HG03469 (cell line): ENCODE data around the gene FPR2.
"Not testable (repeated sequence)": the region's sequence is repeated elsewhere in the genome, so short reads cannot be mapped to it uniquely, and the experiment has no call there.

Experiments
- ATAC-seq: cut with Tn5 transposase; IDR thresholded peaks from one replicate; pipeline ENCODE4 v1.9.1; 2021; ENCODE audit warnings: mild to moderate bottlenecking, moderate library complexity, moderate number of reproducible peaks; ENCODE audit not compliant: unreplicated experiment

Gene FPR2, protein sequence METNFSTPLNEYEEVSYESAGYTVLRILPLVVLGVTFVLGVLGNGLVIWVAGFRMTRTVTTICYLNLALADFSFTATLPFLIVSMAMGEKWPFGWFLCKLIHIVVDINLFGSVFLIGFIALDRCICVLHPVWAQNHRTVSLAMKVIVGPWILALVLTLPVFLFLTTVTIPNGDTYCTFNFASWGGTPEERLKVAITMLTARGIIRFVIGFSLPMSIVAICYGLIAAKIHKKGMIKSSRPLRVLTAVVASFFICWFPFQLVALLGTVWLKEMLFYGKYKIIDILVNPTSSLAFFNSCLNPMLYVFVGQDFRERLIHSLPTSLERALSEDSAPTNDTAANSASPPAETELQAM

DNA sequence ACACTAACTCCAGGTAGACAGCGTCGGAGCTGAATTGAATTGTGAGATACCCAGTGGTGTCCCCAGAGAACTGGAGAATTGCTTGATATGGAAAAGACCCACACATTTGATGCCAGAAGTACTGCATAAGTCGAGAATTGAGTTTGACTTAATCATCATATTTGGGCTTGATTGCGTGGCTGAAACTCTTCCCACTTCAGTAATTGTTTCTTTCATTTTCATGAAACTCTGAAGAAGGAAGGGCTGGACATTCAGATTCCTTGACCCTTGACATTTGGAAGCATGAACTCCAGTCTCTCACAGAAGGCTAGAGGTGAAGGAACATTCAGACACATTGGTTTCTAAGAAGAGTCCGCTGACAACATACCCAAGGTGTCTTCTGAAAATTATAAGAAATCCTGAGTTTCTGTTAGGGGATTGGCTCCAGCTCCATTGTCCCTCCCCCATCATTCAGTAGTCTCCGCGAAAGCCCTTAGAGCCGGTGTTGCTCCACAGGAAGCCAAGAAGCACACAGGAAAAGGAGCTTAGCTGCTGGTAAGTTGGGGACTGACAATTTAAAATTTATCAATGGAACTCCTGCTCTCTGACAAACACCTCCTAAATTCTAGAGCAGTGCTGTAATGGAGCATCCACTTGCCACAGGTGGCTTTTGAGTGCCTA is at the start of gene FPR2:
TSS of gene FPR2 (plus strand) at position 484 of the 660 bp plus-strand sequence. CDS start 7,479 bp downstream, outside the sequence.
- ATAC-seq = no peak

DNA sequence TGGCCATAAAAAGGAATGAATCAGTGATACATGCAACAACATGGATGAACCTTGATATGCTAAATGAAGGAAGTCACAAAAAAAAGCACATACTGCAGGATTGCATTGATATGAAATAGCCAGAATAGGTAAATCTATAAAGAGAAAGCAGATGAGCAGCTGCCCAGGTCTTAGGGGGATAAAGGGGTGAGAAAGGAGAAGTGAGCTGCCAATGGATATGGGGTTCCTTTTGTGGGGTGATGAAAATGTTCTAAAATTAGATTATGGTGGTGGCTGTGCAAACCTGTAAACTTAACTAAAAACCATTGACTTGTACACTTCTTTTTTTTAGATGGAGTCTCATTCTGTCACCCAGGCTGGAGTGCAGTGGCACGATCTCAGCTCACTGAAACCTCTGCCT is 49.3 kb upstream of the FPR2 start:
- no peak for ATAC-seq

DNA sequence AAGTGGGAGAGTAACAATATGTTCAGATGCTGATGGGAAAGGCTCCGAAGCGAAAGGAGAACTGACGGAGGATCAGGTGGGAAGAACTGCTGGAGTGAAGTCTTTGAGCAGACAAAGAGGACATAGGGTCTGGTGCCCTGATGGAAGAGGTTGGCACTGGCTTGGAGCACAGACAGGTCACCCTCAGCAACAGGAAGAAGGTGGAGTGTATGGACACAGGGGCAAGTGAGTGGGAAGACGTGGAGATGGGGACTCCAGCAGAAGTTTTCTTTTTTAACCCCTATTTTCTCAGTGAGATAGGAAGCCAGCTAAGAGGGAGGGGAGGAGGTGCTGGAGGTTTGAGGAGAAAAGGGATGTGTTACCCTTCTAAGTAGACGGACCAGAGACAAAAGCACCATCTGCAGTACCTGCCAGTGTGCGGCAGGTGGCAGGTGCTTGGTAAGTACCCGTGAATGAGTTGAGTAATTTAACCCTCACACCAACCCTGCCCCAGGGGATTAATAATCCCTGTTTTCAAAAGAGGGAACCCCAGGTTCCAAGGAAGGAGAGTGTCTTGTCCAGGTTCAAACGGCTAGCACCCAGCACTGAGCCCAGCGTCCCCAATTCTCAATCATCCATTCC is 48.4 kb upstream of the FPR2 start:
- no peak for ATAC-seq

DNA sequence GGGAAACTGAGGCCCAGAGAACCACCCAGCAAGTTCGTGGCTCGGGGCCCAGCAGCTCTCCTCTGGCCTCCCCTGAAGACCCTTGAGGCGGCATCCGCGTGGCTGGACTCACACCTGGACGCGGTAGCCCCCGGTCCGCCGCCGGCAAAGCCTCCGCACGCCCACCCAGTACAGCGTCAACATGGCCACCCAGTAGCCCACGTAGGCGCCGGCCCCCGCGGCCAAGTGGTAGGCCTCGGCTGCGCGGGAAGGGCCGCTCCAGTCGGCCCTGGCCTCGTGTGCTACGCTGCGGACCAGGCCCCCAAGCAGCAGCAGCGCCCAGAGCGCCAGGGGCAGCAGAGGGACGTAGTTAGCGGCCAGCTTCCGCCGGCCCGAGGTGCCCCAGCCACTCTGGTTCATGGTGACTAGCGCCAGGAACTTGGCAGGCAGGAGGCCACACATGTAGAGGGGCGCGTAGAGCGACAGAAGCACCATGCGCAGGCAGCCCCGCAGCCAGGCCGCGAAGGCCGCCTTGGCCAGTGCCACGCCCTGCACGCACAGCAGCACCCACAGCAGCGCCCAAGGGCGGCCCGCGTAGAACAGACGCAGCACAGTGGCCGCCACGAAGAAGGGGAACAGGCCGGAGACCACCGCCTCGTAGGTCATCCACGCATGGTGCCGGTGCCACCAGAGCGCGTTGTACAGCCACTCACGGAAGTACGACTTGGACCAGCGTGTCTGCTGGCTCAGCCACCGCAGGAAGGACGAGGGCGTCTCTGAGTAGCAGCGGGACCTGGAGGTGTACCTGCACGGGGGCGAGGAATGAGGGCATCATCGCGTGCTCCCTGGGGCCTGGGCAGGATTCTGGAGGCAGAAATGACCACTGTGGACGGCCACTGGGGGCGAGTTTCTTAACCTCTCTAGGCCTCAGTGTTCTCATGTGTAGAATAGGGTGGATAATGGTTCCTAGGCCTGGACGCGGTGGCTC is 47.4 kb upstream of the FPR2 start:
- ATAC-seq = no peak

DNA sequence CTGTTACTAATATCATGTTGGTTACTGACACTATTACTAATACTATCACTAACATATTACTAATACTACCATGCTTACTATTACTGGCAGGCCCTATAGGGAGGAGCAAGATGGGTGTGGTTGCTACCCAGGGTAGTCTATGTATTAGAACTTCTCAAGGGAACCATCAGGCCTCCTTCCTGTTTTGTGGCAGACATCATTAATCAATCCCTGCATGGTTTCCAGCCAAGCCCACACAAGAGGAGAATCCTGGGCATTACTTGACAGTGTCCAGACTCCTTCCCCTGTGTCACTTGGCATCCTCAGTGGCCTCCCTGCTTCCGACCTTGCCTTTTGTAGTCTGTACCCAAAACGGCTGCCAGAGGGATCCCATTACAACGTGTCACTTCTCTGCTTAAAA is 46.1 kb upstream of the FPR2 start:
- ATAC-seq = no peak

DNA sequence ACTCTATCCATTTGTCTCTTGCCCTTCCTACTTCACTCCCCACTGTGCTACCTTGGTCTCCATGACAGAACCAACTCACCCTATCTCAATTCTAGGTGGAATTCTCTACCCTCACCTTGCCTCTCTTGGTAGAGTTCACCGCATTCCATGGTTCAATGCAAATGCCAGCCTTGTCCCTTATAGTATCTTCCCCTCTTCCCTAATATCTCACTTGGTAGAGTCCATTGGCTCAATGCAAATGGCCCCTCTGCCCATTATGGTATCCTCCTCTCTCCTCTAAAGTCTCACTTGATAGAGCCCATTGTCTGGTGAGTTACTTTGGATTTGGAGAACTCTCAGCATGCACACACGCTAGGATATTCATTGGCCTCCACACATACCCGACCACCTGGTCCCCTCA is 45.1 kb upstream of the FPR2 start:
- no peak for ATAC-seq

DNA sequence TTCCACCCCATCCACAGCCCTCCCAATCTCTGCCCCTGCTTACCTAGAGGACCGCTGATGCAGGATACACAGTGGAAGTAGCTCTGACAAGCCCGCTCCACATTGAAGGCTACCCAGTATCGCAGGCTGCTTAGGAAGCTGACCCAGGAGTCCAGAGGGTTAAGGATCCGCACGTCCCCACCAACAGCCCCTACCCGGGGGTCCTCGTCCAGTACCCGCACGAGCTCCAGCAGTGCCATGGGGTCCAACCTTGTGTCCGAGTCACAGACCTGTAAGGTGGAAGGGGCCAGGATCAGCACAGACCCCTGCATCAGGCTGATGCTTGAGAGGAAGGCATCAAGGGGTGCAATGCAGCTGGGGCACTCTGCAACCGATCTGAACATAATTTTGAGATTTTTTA is 44.1 kb upstream of the FPR2 start:
- no peak for ATAC-seq

DNA sequence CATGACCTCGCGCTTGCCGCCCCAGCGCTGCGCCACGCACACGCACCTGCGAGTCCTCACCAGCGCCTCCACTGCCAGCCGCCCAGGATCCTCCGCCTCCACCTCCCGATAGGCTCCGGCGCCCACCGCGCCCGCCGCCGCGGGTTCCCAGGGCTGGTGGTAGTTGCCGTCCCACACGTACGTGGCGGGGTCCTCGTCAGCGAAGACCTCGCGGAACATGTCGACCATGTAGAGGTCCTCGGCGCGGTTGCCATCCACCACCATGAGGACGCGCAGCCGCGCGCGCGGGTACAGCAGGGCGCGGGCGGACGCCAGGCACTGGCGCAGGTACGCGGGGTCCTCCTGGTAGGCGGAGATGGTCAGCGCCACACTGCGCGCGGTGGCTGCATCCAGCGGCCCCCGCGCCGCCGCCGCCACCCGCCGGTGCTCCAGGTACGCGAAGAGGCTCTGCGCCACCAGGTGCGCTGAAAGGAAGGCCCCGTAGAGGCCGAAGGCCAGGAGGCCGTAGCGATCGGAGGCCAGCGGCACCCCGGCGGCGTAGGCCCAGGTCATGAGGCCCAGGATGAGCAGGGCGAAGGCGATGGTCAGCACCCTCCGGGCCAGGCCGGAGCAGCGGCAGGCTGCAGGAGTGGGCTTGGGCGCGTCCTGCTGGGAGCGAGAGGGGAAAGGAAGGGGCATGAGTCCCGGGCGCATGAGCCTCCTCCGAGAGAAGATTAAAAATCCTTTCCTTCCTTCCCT is 41.6 kb upstream of the FPR2 start:
- no peak for ATAC-seq

DNA sequence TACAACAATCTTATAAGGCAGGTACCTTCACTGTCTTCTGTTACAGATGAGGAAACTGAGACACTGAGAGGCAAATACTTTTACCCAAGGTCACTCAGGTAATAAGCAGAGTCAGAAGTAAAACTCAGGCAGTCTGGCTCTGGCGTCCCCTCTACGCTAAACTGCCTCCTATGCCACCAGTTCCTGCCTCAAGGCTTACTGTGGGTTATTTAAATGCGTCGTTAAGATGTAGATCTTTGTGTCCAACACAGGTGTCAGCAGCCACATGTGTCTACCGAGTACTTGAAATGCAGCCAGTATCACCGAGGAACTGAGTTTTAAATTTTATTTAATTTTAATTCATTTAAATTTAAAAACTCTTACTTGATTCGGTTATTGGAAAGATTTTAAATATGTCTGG is 39.1 kb upstream of the FPR2 start:
- no peak for ATAC-seq

DNA sequence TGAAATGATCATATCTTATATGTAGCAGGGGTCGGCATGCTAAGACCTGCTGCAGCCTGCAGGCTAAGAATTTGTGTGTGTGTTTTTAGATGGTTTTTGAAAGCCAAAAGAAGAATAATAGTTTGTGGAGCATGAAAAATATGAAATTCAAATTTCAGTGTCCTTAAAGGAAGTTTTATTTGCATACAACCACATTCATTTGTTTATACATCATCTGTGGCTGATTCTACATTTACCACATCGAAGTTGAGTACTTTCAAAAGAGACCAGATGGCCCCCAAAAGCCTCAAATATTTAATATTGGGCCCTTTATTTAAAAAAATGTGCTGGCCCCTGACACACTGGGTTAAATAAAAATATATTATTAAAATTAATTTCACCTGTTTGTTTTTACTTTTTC is 38.5 kb upstream of the FPR2 start:
- ATAC-seq = no peak

DNA sequence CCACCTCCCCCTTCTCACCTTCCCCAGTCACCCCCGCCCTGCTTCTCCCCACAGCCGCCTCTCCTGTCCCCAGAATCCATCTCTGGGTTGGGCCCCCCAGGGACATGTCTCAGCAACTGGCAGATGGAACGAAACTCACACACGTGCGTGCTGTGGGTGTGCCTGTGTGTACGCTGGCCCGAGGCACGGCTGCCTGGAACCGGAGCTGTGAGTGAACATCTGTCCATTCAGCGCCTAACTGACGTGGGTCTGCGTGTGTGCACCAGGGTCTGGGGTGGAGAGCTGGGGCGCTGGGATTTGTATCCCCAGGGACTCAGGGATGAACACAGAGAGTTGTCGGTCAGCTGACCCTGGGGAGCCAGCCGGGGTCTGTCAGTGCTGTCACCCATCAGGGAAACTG is 36.4 kb upstream of the FPR2 start:
- no peak for ATAC-seq

DNA sequence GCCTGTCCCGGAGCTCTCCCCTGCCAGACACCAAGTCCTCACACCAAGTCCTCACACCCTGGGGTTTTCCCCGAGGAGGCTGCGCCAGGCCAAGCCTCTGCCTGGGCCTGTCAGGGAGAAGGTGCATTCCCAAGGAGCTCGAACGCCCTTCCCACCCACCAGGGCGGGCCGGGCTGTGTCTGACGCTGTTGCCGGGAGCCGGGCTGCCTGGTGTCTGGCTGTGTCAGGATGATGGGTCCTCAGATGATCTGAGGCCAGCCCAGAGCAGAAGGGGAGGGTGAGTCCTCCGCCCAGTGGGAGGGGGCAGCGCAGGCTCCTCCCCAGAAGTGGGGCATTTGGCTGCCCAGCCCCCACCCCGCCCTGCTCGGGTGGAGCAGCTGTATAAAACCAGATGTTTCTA is 34.9 kb upstream of the FPR2 start:
- no peak for ATAC-seq

DNA sequence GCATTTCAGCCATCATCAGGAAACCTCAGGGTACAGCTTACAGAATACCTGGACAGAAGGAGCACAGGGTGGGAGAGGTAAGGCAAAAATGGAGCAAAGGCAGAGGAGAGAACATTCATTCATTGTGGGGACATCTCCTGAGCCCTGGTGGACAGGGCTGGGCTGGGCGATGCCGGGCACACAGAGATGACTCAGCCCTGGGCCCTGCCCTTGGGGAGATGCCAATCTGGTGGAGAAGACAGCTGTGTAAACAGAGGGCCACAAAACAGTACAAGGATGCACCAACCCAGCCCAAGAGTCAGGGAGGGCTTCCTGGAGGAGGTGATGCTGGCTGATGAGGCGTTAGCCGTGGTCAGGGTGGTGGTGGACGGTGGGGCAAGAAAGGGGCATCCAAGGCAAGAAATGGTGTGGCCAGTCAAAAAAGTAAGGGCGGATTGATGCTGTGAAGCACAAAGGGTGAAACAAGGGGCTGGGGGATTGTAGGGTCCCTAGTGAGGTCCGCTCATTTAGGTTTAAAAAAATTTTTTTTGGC is 33.6 kb upstream of the FPR2 start:
- ATAC-seq = no peak

DNA sequence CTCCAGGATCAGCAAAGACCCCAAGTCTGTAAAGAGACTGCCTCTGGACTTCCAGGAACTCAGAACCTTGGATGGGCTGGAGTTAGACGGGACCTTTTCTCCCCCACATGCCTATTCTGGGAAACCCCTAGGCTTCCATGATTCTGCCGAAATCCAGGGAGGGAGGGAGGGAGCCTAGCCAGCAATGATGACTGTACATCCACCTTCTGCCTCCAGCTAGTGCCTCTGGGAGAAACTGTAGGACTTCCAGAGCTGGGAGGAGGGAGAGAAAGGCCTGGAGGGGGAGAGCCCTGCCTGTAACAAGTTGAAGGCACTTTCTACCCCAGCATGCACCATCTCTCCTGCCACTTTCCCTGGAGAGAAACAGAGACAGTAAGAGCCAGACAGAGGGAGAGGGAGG is 31.2 kb upstream of the FPR2 start:
- no peak for ATAC-seq

DNA sequence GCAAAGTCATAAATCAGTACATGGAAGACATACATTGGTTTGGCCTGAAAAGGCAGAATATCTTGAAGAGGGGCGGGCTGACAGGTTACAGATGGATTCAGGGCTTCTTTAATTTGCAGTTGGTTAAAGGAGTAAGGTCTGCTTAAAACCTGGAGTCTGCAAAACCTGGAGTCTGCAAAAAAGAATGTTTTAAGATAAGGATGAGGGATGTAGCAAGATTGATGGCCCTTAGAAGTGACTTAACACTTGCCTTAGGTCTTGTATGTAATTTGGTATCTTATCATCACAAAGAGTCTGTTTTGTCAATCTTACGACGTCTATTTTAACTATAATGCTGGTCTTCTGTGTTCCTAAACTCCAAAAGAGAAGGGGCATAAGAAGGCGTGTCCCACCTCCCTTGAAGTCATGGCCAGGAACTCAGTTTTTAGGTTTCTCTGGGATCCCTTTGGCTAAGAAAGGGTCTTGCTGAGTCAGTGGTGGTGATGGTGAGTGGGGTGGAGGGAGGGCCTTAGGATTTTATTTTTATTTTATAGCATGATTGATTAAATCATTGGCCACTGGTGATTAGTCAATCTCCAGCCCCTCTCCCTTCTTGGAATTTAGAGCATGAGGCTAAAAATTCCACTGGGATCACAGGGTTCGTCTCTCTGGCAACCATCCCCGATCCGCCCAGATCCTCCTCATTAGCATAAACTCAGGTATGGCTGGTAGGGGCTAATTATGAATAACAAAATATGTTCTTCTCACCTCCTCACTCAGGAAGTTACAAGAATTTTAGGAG is 27.0 kb upstream of the FPR2 start:
- ATAC-seq = no peak

DNA sequence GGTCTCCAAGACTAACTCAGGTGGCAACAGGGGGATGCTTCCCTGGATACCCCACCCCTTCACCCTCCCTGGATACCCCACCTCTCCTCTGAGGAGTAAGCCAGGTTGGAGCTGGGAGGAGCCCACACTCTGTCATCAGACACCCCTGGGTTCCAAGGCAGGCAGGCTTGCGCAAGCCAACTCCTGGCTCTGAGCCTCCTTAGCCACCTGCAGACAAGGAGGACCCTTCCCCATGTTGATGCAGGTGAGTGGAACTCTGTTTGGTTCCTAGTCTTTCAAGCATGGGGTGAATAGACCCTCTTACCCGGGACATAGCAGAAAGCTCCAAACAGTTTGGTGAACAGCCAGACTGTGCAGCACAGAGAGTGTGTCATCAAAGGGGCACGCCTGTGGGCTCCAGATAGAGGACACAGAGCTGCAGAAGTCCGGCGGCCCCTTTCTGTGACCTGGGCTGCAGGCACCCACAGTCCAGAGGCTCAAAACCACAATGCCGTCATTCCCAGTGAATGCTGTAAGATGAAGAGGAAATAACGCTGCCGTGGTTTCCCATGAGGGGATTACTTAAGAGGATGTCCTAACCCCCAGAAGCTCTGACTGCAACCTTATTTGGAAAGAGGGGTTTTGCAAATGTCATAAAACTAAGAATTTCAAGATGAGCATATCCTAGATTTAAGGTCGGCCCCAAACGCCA is 25.1 kb upstream of the FPR2 start:
- no peak for ATAC-seq

DNA sequence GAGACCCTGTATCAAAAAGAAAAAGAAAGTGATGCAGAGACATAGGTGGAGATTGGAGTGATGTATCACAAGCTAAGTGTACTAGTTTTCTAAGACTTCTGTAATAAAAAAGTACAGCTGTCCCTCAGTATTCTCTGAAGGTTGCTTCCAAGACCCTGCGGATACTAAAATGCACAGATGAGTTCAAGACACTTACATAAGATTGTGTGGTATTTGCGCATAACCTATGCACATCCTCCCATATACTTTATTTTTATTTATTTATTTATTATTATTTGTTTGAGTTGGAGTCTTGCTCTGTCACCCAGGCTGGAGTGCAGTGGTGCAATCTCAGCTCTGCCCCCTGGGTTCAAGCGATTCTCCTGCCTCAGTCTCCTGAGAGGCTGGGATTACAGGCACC is 23.6 kb upstream of the FPR2 start:
- no peak for ATAC-seq

DNA sequence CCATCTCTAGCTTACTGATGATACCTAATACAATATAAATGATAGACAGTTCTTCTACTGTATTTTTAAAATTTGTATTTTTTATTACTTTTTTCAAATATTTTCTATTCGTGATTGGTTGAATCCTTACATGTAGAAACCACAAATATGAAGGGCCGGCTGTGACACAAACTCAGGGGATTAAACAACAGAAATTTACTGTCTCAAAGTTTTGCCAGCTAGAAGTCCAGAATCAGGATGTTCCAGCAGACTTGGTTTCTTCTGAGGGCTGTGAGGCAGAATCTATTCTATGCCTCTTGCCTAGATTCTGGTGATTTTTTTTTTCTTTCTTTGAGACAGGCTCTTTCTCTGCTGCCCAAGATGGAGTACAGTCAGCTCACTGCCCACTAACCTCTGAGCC is 23.1 kb upstream of the FPR2 start:
- ATAC-seq = no peak

DNA sequence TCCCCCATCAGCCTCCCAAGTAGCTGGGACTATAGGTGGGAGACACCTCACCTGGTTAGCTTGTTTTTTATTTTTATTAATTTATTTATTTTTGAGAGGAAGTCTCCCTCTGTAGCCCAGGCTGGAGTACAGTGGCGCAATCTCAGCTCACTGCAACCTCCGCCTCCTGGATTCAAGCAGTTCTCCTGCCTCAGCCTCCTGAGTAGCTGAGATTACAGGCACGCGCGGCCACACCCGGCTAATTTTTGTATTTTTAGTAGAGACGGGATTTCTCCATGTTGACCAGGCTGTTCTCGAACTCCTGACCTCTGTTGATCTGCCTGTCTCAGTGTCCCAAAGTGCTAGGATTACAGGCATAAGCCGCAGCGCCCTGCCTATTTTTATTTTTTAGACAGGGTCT is 22.5 kb upstream of the FPR2 start:
- not testable (repeated sequence) for ATAC-seq
